Anterior cingulate cortex (tissue), 58 donors: ENCODE data around the gene POM121.
"Not testable (repeated sequence)": the region's sequence is repeated elsewhere in the genome, so short reads cannot be mapped to it uniquely, and the experiment has no call there.

Experiments
- DNase-seq, 58 donors: peaks; one replicate each; lab custom pipeline; 2025; lab: John Stamatoyannopoulos, UW

POM121 gene

DNA sequence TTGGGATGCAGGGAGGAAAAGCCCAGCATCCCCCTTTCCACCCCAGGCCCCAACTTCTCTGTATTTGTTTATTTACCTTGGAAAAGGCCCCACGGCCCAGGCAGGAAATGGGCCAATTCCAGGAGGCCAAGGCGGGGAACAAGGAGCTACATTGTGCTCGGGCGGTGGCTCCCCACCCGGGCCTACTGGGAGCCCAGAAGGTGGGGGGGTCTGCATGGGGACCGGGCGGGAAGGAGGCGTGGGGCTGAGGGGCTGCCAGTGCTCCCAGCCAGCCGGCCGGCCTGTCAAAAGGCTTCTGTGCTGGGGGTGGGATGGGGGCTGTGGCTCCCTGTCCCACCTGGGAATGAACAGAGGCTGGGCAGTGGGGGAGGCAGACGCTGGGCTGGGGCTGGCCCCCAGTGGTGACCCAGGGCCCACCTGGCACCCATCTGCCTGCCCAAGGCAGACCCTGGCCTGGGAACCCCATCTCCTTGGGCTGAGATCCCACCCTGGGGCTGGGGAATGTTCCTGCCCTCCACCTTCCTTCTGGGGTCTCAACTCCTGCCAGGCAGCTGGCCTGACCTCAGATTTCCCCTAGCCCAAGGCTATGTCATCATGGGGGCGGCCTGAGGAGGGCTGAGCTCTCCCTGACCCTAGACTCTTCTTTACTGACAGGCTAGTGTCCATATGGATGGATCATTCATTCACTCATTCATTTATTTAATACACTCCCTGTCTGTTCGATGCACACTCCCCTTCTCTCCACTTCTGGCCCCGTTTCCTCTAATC is 65.4 kb downstream of the POM121 start:
- DNase-seq, result not testable (repeated sequence)

DNA sequence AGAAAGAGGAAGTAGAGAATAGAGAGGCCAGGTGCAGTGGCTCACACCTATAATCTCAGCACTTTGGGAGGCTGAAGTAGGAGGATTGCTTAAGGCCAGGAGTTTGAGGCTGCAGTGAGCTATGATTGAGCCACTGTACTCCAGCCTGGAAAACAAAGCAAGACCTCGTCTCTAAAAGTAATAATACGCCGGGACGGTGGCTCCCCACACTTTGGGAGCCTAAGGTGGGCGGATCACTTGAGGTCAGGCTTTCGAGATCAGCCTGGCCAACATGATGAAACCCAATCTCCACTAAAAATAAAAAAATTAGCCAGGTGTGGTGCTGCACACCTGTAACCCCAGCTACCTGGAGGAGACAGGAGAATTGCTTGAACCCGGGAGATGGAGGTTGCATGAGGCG is 70.6 kb downstream of the POM121 start:
- DNase-seq, result not testable (repeated sequence)

DNA sequence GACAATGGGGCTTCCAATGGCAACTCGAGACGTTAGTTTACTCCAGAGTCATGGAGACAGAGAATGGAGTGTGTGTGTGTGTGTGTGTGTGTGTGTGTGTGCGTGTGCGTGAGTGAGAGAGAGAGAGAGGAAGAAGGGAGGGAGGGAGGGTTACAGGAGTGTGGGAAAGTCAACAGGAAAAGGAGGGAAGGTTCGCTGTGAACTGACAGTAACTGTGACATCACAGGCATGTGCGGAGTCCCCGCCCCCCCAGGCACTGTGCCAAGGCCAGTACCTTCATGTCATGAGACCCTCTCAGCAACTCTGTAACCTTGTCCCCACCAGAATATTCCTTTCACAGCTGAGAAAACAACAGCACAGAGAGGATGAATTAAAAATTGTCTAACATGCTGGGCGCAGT is 72.6 kb downstream of the POM121 start:
- not testable (repeated sequence) for DNase-seq

DNA sequence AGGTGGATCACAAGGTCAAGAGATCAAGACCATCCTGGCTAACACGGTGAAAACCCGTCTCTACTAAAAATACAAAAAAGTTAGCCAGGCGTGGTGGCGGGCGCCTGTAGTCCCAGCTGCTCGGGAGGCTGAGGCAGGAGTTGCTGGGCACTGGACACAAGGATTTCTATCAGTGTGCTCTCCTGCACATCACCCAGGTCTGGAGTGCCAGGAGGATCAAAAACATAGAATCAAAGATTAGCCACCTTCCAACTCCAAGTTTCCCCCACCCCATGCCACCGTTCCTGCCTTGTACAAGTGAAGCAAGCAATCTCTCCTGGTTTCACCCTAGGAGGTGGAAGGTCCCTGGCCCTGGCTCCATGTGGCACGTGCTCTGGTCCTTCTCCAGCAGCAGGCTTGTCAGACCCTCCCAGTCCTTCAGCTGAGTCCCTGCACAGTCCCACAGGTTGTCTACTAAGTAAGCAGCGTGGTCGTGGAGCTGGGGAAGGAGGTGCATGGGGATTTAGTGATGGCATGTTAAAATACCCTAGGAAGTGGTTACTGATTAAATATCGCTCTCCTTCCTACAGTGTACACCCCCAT is 73.1 kb downstream of the POM121 start:
- not testable (repeated sequence) for DNase-seq
